WI38 (cell line): ENCODE measurements around the gene ZNF215.
"Not testable (repeated sequence)": the region's sequence is repeated elsewhere in the genome, so short reads cannot be mapped to it uniquely, and the experiment has no call there.

ENCODE experiments used
- H3K4me3 ChIP-seq: 2 replicates; pipeline ENCODE4 v1.5.1; 2011; ENCODE audit warnings: low read depth, mild to moderate bottlenecking, control low read depth, low read length
- TF ChIP-seq, protein P1 (sequence below): IDR thresholded peaks from 2 replicates; pipeline ENCODE4 v1.5.1; 2012; ENCODE audit warnings: low read depth, mild to moderate bottlenecking, control low read depth, low read length

The ZNF215 gene

DNA sequence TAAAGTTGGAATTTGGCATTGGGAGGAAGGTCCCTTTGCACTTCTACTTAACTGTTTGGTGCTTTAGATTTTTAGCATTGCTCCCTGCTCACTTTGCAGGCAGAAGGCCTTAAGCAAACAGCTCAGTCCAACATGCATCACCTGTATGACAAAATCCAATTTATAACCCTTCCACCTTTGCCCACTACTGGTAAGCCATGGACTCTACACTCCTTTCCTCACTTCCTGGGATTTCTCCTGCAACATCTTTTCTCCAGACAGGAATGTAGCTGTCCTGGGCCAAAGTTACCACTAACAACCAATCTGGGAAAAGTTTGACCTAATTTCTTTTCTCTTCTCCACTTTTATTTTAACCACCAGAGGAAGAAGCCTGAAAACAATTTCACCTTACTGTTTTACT, 32.1 kb upstream of the ZNF215 start:
- TF ChIP-seq, protein P1, sequence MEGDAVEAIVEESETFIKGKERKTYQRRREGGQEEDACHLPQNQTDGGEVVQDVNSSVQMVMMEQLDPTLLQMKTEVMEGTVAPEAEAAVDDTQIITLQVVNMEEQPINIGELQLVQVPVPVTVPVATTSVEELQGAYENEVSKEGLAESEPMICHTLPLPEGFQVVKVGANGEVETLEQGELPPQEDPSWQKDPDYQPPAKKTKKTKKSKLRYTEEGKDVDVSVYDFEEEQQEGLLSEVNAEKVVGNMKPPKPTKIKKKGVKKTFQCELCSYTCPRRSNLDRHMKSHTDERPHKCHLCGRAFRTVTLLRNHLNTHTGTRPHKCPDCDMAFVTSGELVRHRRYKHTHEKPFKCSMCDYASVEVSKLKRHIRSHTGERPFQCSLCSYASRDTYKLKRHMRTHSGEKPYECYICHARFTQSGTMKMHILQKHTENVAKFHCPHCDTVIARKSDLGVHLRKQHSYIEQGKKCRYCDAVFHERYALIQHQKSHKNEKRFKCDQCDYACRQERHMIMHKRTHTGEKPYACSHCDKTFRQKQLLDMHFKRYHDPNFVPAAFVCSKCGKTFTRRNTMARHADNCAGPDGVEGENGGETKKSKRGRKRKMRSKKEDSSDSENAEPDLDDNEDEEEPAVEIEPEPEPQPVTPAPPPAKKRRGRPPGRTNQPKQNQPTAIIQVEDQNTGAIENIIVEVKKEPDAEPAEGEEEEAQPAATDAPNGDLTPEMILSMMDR = no peak
- no peak overlapping the region for H3K4me3 ChIP-seq

GRCh38 chr11:6895010-6895409, 31.2 kb upstream of the ZNF215 start:
- H3K4me3 ChIP-seq = no peak overlapping the region
- TF ChIP-seq, protein P1 = no peak

GRCh38 chr11:6898911-6899310, 27.3 kb upstream of the ZNF215 start:
- no peak overlapping the region for H3K4me3 ChIP-seq
- TF ChIP-seq, protein P1 = no peak

GRCh38 chr11:6900327-6900999, 25.8 kb upstream of the ZNF215 start:
- H3K4me3 ChIP-seq = no peak overlapping the region
- TF ChIP-seq, protein P1 = no peak

- not testable (repeated sequence) for H3K4me3 ChIP-seq
Observed at GRCh38 chr11:6904804-6905203, 21.4 kb upstream of the ZNF215 start.

DNA sequence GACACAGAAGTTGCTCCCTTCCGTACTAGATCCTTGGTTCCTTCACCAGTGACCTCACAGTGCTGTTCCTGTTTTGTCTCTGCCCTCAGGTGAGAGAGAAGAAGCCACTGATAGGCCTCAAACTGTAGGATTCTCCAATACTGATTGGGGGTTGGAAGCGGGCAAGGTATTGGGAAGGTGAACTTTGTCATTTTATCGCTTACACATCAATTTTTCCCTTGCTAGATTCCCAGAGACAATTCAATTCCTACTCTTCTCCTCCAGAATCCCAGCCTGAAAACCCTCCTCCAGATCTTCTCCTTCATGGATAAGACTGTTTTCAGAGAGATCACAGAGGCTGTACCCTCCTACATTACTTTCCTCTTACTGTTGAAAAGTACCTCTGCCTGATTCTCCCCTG, 14.8 kb upstream of the ZNF215 start:
- TF ChIP-seq, protein P1 = no peak
- no peak overlapping the region for H3K4me3 ChIP-seq

DNA sequence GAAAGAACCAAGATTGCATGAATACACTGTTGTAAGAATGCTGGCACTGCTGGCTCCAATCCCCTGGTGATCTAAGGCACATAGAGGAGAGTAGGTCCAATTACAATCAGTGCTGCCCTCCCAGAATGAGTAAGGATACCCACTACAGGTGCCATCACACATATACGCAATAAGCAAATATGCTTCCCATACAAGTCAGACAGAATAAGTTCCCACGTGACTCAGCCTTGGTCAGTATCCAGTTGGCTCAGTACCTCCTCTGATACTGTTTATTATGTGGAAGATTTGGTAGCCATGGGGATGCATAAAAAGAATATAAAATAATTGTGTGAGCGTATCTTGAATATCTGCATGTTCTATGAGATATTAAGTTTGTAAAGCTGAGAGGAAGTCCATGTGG, 14.3 kb upstream of the ZNF215 start:
- TF ChIP-seq, protein P1 = no peak
- H3K4me3 ChIP-seq = no peak overlapping the region

- TF ChIP-seq, protein P1 = no peak
- H3K4me3 ChIP-seq = no peak overlapping the region
Observed at GRCh38 chr11:6919698-6920097, 6.5 kb upstream of the ZNF215 start.
